ENCODE data around the gene FAM240B.

FAM240B gene

GRCh38 chr9:38662763-38663593 is 57.0 kb downstream of the FAM240B start:
- DNase-seq, result no peak

- no peak for DNase-seq
Measured at GRCh38 chr9:38659538-38659937, 60.4 kb downstream of the FAM240B start.

GRCh38 chr9:38656896-38657295 is 63.0 kb downstream of the FAM240B start:
- no peak for DNase-seq

- no peak for DNase-seq
Measured at GRCh38 chr9:38652486-38652885, 67.4 kb downstream of the FAM240B start.

GRCh38 chr9:38652044-38652443 is 67.9 kb downstream of the FAM240B start:
- DNase-seq, result no peak

- no peak for DNase-seq
Measured at GRCh38 chr9:38651400-38652042, 68.4 kb downstream of the FAM240B start.

- DNase-seq, result no peak
Measured at GRCh38 chr9:38650564-38650963, 69.4 kb downstream of the FAM240B start.

- no peak for DNase-seq
Measured at GRCh38 chr9:38649731-38650363, 70.1 kb downstream of the FAM240B start.

GRCh38 chr9:38644601-38645000 is 75.3 kb downstream of the FAM240B start:
- DNase-seq, result no peak
